Suppressor macrophage treated with lipopolysaccharide for 4 hours (primary cell): ENCODE data around the gene TTC17.
A peak's percentile ranks its signal among the peaks of the same experiment; 100 is the strongest.
"Not testable (repeated sequence)": the region's sequence is repeated elsewhere in the genome, so short reads cannot be mapped to it uniquely, and the experiment has no call there.

Source experiments
- DNase-seq: peaks from one replicate; pipeline ENCODE4 v3.0.0-alpha.2; 2020

TTC17 gene

GRCh38 chr11:43382614-43383013 lies 23.9 kb downstream of the TTC17 start:
- DNase-seq = no peak

GRCh38 chr11:43384393-43384792 lies 25.7 kb downstream of the TTC17 start:
- no peak for DNase-seq

- DNase-seq = no peak
These were observed 34.0 kb downstream of the TTC17 start for GRCh38 chr11:43392713-43393112.

DNA sequence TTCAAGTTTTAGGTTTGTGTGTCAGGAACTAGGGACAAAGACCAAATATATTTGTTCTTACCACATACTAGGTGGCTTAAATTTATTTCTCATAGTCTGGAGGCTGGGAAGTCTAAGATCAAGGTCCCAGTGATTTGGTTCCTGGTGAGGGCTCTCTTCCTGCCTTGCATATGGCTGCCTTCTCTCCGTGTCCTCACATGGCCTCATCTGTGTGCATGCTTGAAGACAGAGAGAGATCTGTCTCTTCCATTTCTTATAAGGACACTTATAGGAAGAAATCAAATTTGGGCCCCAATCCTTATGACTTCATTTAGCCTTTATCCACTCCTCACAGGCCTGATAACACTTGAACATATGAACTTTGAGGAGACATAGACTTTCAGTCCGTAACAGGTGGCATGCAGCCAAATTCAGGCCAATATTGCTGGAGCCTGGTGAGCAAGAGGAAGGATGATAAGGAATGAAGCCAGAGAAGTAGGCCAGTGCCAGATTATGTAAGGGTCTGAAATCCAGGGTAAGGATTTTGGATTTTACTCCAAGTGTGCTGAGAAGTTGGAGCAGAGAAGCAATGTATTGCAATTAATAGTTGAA lies 35.1 kb downstream of the TTC17 start:
- no peak for DNase-seq

DNA sequence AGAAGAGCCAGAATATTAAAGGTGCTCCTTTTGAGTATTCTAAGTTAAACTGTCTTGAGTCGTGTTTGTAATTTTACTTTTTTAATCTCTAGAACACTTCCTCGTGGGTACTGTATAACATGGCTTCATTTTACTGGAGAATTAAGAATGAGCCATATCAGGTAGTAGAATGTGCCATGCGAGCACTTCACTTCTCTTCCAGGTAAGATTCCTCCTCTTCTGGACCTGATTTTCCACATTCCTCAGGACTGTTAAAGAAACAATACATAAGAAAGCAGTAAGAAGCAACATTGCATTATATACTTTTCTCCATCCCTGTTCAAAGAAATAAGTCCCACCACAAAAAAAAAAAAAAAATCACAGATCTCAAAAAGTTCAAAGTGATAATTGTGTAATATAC lies 37.9 kb downstream of the TTC17 start:
- DNase-seq = no peak

GRCh38 chr11:43397251-43397650 lies 38.5 kb downstream of the TTC17 start:
- no peak for DNase-seq

DNA sequence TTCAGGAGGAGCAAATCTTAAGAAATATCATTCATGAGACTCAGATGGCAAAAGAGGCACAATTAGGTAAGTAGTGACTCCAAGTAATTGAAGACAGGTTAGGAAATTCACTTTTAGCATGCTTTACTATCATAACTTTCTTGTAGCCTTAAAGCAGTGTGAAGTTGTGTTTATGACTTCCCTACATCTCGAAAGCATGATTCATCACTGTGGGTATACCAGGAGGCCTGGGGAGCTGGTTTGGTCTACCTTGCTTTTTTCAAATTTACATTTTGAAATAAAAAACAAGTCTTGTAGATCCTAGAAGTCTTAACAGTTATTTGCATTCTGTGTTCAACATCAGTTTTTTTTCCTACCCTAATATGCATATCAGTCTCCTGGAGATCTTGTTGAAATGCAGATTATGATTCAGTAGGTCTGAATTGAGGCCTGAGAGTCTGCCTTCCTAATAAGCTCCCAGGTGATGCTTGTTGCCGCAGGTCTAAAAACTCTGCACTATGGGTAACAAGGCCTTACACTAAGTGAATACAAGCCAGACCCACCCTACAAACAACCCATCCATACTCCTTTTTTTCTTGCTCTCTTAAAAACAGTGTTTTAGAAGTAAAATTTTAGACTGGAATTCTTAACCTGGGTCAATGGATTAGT lies 41.4 kb downstream of the TTC17 start:
- DNase-seq = no peak

GRCh38 chr11:43401252-43401651 lies 42.5 kb downstream of the TTC17 start:
- DNase-seq = no peak

DNA sequence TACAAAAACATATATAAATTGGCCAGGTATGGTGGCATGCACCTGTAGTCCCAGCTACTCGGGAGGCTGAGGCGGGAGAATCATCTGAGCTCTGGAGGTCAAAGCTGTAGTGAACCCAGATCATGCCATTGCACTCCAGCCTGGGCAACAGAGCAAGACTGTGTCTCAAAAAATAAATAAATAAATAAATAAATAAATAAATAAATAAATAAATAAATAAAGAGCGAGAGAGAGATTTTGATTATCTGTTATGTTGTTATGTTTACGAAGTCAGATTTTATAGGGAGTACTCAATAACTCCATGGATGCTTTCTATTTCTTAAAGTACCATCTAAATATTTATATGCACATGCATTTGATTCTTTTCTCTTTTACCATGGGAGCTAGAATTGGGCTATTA lies 43.1 kb downstream of the TTC17 start:
- not testable (repeated sequence) for DNase-seq

- DNase-seq = no peak
These were observed 44.9 kb downstream of the TTC17 start for GRCh38 chr11:43403357-43404231.

DNA sequence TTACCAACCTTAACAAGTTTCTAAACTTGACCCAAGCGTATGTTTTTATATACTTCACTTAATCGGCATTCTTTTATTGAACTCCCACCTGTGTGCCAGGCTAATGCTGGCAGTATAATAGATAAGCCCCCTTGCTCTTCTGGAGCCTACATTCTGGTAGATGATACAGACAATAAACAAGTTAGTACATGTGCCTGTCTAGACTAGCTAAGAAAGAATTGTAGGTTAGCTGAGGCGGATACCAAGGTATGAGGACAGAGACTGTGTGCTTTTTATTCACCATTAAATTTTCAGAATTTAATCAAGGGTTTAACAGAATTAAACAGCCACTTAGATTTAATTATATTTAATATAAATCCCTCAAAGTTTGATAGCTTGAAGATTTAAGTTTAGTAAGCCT lies 45.7 kb downstream of the TTC17 start:
- DNase-seq = no peak

DNA sequence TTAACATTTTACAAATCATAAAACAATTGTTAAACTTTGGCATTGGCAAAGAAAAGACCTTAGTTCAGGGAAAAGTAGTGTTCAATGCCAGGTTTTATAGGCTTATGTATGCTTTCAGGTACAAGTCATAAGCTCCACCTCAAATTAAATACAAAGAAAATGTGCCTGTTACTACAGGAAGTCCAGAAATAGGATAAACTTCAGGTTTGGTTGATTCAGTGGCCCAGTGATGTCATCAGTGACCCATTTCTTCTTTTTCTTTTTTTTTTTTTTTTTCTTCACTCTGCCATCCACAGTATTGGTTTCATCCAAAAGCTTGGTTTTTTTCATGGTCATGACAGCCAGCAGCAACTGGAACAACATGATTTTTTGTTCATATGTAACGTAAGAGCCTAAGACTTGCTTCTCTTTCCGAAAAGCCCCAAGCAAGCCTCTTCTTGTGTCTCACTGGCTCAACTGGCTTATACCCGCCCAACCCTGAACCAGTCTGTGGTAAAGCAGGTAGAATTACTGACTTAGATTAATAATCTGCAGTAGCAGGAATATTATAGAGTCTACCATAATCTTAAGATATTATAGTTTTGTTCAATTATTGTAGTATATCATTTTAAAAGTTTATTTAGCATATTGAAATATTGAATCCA lies 46.2 kb downstream of the TTC17 start:
- no peak for DNase-seq

GRCh38 chr11:43408277-43408676 lies 49.6 kb downstream of the TTC17 start:
- DNase-seq = no peak

- no peak for DNase-seq
These were observed 51.7 kb downstream of the TTC17 start for GRCh38 chr11:43410394-43410793.

- no peak for DNase-seq
These were observed 59.5 kb downstream of the TTC17 start for GRCh38 chr11:43418197-43418596.

GRCh38 chr11:43419460-43419859 lies 60.7 kb downstream of the TTC17 start:
- peak; percentile 44 for DNase-seq

- no peak for DNase-seq
These were observed 69.3 kb downstream of the TTC17 start for GRCh38 chr11:43427971-43428370.

DNA sequence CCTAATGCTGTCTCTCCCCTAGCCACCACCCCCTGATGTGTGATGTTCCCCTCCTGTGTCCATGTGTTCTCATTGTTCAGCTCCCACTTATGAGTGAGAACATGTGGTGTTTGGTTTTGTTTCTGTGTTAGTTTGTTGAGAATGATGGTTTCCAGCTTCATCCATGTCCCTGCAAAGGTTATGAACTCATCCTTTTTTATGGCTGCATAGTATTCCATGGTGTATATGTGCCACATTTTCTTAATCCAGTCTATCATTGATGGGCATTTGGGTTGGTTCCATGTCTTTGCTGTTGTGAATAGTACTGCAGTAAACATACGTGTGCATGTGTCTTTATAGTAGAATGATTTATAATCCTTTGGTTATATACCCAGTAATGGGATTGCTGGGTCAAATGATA lies 72.2 kb downstream of the TTC17 start:
- not testable (repeated sequence) for DNase-seq

GRCh38 chr11:43434893-43435292 lies 76.2 kb downstream of the TTC17 start:
- DNase-seq = no peak

- DNase-seq = no peak
These were observed 81.8 kb downstream of the TTC17 start for GRCh38 chr11:43440486-43440885.

- no peak for DNase-seq
These were observed 85.1 kb downstream of the TTC17 start for GRCh38 chr11:43443811-43444210.

- DNase-seq = no peak
These were observed 88.4 kb downstream of the TTC17 start for GRCh38 chr11:43447151-43447550.

- no peak for DNase-seq
These were observed 99.8 kb downstream of the TTC17 start for GRCh38 chr11:43458486-43458885.

DNA sequence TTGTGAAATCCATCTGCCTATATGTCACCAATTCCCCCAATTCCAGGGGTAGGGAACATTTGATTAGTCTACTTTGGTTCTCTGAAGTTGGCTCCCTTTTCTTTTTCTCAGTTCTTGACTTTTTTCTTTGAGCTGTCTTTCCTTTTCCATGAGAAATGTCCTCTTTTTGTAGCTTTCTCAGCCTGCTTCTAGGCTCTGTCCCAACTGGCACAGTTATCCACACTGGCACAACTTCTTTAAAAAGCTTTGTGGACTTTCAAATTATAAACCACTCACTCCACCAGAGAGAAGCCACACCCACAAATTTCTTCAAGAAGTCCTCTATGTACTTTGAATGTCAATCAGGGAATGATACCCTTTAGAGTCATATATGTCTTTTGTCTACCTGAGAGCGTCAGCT lies 100.5 kb downstream of the TTC17 start:
- no peak for DNase-seq
